Measurements from ENCODE around the gene AARS1. TPM values are rescaled to one million over a fixed set of nuclear protein-coding genes. Genes with fewer than 3 reads are reported as not detected.

Gene AARS1
- 114 and 130 TPM in 2 replicates for total RNA-seq

GRCh38 chr16:70289229-70290094 is at the start of gene AARS1:
AARS1 (minus strand) TSS chr16:70289506; CDS start chr16:70282763, 6,743 bp downstream.

GRCh38 chr16:70298988-70299938 is 10.0 kb upstream of the AARS1 start, which contains the start of gene DDX19B:
DDX19B (plus strand) TSS chr16:70299186; CDS start chr16:70299298, 112 bp downstream.

DNA sequence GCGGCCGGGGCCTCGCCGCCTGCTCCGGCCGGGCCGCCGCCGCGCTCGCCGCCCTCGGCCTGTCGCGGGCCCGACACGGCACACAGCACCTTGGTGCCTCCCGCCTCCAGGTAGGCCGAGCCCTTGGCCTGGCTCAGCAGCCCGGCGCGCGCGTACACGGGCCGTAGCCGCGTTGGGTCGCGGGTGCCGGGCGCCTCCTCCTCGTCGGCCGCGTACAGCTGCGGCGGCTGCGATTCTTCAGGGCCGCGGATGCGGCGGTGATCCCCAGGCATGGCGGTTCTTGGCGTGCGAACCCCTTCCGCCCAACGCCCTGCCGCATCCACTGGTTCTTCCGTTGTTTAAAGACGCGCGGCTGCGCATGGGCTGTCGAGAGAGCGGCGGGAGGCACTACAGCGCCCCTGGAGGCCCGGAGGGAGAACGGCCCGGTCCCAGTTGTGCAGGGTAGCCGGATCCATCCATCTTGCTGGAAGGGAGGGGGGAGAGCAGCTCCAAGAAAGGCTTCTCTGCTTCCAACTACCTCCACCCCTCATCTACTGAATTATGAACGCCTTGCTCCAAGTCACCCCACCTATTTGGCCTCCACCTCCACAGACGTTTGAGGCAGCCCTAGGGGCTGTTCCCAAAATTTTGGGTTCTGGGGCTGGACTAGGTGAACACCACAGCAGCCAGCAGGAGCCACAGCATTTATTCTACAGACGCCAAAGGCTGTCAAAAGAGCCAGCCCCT is 37.5 kb downstream of the AARS1 start, which contains the start of gene EXOSC6:
Gene EXOSC6, minus strand, starts transcription at position 312 of the 726 bp plus-strand sequence. Its CDS starts 40 bp downstream, at position 272.

Other genes starting within 250 kb of the AARS1 start
- 10.6 and 13.2 TPM in 2 replicates for gene PDPR, start 175.2 kb downstream of the AARS1 start, total RNA-seq
- 0.12 and 0.13 TPM in 2 replicates for gene CLEC18C, start 115.7 kb downstream of the AARS1 start, total RNA-seq
- gene EXOSC6, start 37.6 kb downstream of the AARS1 start, total RNA-seq: 28.0 and 40.0 TPM in 2 replicates
- gene DDX19B, start 9.7 kb upstream of the AARS1 start, total RNA-seq: 23.3 and 29.2 TPM in 2 replicates
- gene DDX19A, start 57.4 kb upstream of the AARS1 start, total RNA-seq: 43.5 and 48.7 TPM in 2 replicates
- gene ST3GAL2, start 149.6 kb upstream of the AARS1 start, total RNA-seq: 23.6 and 27.4 TPM in 2 replicates
- 9.0 and 9.2 TPM in 2 replicates for gene FCSK, start 165.1 kb upstream of the AARS1 start, total RNA-seq
- 84.4 and 86.8 TPM in 2 replicates for gene COG4, start 234.0 kb upstream of the AARS1 start, total RNA-seq
- gene SF3B3, start 234.3 kb upstream of the AARS1 start, total RNA-seq: 84.0 and 103 TPM in 2 replicates